ENCODE measurements around the gene KCNH8. TPM values are rescaled to one million over a fixed set of nuclear protein-coding genes. Genes with fewer than 3 reads are reported as not detected.

Gene KCNH8
- total RNA-seq, 1 donor: not detected

DNA sequence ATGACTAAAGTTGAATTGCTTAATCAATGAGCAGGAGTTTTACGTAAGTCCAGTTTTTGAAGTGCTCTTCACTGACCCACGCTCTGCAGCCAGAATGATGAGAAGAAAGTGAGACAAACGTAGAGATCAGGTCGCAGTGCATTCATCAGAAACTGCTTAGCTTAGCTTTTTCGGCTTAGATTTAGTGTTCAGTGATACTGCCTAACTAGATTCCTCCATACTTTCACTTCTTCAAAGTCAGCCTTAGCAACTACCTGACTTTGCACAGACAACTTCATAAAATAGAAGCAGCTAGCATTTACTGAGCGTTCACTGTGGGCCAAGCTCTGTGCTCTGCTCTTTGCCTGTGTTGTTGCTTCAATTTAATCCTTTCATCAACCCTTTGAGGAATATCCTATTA lies 116.1 kb downstream of the KCNH8 start:
- no peak for TF ChIP-seq CTCF (IDR thresholded peaks at IDR 0.05; ENCODE audit: insufficient read depth, low read length)
- H3K4me3 ChIP-seq (ENCODE audit: low read depth, low read length): no peak overlapping the region
- DNase-seq (ENCODE audit: low read depth): no peak

DNA sequence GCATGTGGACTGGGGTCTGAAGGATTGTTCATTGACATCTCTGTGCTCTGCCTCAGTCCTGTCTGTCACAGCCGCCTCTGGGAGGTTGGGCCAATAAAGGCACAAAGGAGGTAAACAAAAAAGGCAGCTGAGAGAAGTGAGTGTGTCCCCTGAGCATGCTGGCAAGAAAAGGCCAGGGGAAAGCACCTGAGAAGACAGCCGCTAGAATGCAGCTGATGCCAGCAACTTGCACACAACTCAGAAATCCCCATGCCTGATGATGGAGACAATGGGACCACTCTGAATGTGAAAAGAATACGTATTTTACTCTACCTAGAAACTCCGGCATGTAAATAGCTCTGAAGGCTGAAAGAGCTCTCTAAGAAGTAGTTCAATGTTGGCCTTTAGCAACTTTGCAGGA lies 118.7 kb downstream of the KCNH8 start:
- H3K4me3 ChIP-seq (ENCODE audit: low read depth, low read length): no peak overlapping the region
- no peak for TF ChIP-seq CTCF (IDR thresholded peaks at IDR 0.05; ENCODE audit: insufficient read depth, low read length)
- no peak for DNase-seq (ENCODE audit: low read depth)

GRCh38 chr3:19270481-19270880 lies 122.2 kb downstream of the KCNH8 start:
- no peak for DNase-seq (ENCODE audit: low read depth)

DNA sequence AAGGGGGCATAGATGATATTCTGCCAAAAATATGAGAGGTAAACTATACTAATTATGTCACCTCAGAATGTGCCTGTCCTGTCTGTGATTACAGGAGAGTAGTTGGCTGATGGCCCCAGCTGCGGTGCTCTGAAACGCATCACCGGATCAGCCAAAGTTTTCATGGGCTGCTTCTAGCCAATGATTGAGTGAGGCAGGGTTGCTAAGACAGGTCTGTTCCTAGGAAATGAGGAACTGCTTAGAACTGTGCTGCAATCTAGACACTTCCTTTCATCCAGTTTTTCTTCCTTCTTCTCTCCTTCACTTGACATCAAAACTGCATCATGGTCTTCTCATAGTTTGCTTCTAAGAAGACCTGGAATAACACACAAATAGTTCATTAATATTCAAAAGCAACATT lies 124.0 kb downstream of the KCNH8 start:
- no peak for DNase-seq (ENCODE audit: low read depth)

More at GRCh38 chr3:19270481-19270880, 122.2 kb downstream of the KCNH8 start:
- H3K4me3 ChIP-seq (ENCODE audit: low read depth, low read length): no peak overlapping the region
- no peak for TF ChIP-seq CTCF (IDR thresholded peaks at IDR 0.05; ENCODE audit: insufficient read depth, low read length)

GRCh38 chr3:19273091-19273490 lies 124.8 kb downstream of the KCNH8 start:
- TF ChIP-seq CTCF (IDR thresholded peaks at IDR 0.05; ENCODE audit: insufficient read depth, low read length): no peak
- DNase-seq (ENCODE audit: low read depth): no peak
- no peak overlapping the region for H3K4me3 ChIP-seq (ENCODE audit: low read depth, low read length)

More for the DNA sequence above, 124.0 kb downstream of the KCNH8 start:
- H3K4me3 ChIP-seq (ENCODE audit: low read depth, low read length): no peak overlapping the region
- no peak for TF ChIP-seq CTCF (IDR thresholded peaks at IDR 0.05; ENCODE audit: insufficient read depth, low read length)

DNA sequence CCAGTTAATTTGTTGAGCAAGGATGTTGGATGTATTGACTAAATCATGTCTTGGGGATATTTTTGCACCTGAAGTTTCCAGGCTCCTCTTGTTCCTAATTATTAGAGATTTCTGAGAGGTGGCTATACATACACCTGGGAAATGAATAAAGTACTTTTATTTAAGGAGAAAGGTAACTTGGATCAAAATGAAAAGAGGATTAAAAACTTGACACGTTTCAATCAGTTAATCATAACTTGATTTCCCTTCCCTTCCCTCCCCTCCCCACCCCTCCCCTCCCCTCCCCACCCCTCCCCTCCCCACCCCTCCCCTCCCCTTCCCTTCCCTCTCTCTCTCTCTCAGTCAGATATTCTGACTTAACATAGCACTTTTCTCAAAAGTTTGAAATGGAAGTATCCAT lies 126.3 kb downstream of the KCNH8 start:
- H3K4me3 ChIP-seq (ENCODE audit: low read depth, low read length): no peak overlapping the region
- no peak for DNase-seq (ENCODE audit: low read depth)
- no peak for TF ChIP-seq CTCF (IDR thresholded peaks at IDR 0.05; ENCODE audit: insufficient read depth, low read length)

GRCh38 chr3:19284974-19285373 lies 136.7 kb downstream of the KCNH8 start:
- DNase-seq (ENCODE audit: low read depth): no peak
- no peak overlapping the region for H3K4me3 ChIP-seq (ENCODE audit: low read depth, low read length)
- TF ChIP-seq CTCF (IDR thresholded peaks at IDR 0.05; ENCODE audit: insufficient read depth, low read length): no peak
